HUES48 (cell line): ENCODE data around the gene TMEM238L.

ENCODE experiments used
- H3K27ac ChIP-seq: one replicate; pipeline ENCODE4 v1.7.0; 2013; ENCODE audit warnings: low read depth, low read length, inconsistent platforms
- H3K27me3 ChIP-seq: 2 replicates; pipeline ENCODE4 v1.6.1; 2013; ENCODE audit warnings: mild to moderate bottlenecking, low read length; ENCODE audit not compliant: control insufficient read depth, insufficient read depth
- H3K36me3 ChIP-seq: 2 replicates; pipeline ENCODE4 v1.6.1; 2013; ENCODE audit warnings: low read length; ENCODE audit not compliant: control insufficient read depth, insufficient read depth
- H3K4me1 ChIP-seq: 2 replicates; pipeline ENCODE4 v1.6.1; 2013; ENCODE audit warnings: mild to moderate bottlenecking, low read length; ENCODE audit not compliant: control insufficient read depth, insufficient read depth
- H3K4me3 ChIP-seq: 2 replicates; pipeline ENCODE4 v1.5.1; 2013; ENCODE audit warnings: mild to moderate bottlenecking, low read depth, low read length
- H3K9ac ChIP-seq: 2 replicates; pipeline ENCODE4 v1.6.1; 2013; ENCODE audit warnings: mild to moderate bottlenecking, low read depth, low read length, moderate library complexity
- H3K9me3 ChIP-seq: 2 replicates; pipeline ENCODE4 v1.6.1; 2013; ENCODE audit warnings: low read length; ENCODE audit not compliant: control insufficient read depth, insufficient read depth

TMEM238L gene

DNA sequence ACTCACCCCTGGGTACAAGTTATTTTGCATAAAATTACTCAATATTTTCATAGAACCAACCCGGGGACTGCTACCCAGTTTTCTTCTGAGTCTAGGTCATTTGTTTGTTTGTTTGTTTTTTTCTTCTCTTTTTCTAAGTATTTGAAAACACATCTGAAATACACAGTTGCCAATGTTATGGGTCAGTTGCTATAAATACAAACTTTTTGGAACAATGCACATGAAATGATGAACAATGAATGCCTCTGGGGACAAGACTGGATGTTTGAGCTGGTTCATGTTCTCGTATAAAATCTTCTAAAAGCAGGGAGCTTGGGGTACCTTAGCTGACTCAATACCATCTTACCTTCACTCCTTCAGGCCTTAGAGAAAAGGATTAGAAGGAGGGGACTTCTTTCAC is 30.5 kb downstream of the TMEM238L start:
- Histone ChIP-seq H3K4me1 (no peaks in the 10 kb centered on the region), H3K27ac (no peak overlapping the region), H3K9me3 (no peaks in the 10 kb centered on the region), H3K27me3 (no peaks in the 10 kb centered on the region), H3K9ac (no peak overlapping the region), H3K4me3 (no peak overlapping the region), H3K36me3 (no peaks in the 10 kb centered on the region)

DNA sequence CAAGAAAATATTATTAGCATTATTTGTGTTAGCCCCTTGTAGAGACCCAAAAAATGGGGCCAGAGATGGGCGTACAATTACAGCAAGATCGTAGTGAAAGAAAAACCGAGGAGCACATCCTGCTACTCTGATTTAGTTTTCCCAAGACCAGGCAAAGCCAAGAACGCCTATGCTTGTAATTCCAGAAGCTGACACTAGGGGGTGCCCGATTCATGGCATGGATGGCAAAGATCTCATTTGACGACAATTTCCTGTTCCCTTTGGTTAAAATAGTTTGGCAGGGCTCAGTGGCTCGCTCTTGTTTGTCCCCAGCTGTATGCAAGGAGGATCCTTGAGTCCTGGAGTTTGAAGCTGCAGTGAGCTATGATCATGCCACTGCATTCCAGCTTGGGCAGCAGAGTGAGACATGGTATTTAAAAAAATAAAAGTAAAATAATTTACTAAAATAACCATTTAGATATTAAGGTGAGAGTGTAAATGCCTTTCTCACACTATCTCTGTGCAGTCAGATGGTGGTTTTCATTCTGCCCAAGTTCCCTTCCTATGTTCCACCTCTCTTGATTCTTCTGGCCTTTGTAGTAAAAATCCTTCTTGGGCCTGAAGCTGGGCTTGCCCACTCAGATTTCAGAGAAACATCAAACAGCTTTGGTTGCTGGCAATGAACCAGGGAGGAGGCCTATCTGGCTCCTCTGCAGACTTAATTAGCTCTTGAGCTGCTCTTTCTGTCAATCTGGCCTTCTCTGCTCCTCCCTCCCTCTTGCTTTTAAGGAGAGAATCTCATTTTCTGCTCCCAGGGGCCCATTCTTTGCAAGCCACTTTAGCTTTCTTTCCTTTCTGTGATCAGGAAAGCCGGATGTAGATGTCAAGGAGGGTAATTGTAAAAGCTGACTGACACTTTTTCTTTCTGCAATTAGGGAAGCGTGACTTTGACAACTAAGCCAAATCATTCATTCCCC is 31.2 kb downstream of the TMEM238L start:
- no peak overlapping the region for H3K27ac ChIP-seq
- no peak overlapping the region for H3K9ac ChIP-seq
- H3K27me3 ChIP-seq, result no peaks in the 10 kb centered on the region
- no peaks in the 10 kb centered on the region for H3K36me3 ChIP-seq
- H3K9me3 ChIP-seq, result no peaks in the 10 kb centered on the region
- H3K4me1 ChIP-seq, result no peaks in the 10 kb centered on the region
- no peak overlapping the region for H3K4me3 ChIP-seq

DNA sequence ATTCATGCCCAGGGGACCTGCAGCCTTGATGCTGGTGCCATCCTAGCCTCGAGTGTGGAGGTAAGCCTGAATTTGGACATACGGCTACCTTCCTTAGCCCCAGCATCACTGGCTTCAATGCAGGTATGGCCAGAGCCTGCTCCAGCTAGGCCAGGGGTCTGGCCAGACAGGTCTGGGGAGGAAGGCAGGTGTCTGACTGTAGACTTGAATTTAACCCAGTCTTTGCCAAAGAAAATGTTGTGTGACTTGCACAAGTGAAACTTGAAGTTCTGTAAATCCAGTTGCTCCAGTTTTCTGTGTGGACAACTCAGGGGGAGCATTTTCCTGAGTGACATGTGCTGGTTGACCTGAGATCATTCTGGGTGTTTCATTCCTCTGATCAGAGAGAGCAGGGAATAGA is 32.8 kb downstream of the TMEM238L start:
- Histone ChIP-seq H3K4me1 (no peaks in the 10 kb centered on the region), H3K27me3 (no peaks in the 10 kb centered on the region)

DNA sequence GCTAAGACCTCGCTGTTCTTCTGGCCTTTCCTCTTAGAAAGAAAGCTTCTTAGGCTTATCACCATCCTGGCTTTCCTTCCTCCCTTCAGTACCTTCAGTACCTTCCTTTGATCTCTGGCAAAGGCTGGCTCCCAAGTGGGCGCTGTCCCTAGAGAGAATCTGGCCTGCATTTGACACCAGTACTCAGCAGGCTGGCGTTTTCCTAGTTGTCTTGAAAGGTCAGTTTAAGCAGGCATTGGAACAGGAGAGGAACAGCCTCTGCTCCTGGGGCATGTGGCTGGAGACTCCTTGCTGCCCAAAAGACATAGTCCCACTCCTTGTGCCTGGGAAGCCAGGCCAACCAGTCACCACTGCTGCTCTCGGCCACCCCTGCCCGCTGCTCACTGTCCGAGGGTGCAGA is 34.1 kb downstream of the TMEM238L start:
- Histone ChIP-seq H3K27me3 (no peaks in the 10 kb centered on the region), H3K9me3 (no peaks in the 10 kb centered on the region), H3K36me3 (no peaks in the 10 kb centered on the region), H3K9ac (no peak overlapping the region), H3K4me3 (no peak overlapping the region), H3K27ac (no peak overlapping the region), H3K4me1 (no peaks in the 10 kb centered on the region)

More for the DNA sequence above, 32.8 kb downstream of the TMEM238L start:
- no peaks in the 10 kb centered on the region for H3K9me3 ChIP-seq
- H3K36me3 ChIP-seq, result no peaks in the 10 kb centered on the region
- no peak overlapping the region for H3K9ac ChIP-seq
- H3K4me3 ChIP-seq, result no peak overlapping the region
- H3K27ac ChIP-seq, result no peak overlapping the region

DNA sequence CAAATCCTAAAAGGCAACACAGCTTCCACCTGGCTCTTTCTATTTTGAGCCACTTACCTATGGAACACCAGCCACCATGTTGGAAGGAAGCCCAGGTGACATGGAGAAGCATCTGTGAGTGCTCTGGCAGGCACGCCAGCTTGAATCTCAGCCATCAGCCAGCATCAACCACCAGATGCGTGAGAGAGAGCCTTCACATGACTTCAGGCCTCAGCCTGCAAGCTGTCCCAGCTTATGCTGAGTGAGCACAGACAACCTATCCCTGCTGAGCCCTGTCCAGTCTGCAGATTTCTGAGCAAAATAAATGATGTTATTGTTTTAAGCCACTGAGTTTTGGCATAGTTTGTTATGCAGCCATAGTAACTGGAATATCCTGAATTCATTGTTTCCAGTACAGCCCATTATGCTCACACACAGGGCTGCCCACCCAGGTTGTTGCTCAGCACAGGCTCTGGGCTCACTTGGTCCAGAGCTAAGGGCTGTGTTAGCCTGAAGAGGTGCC is 35.1 kb downstream of the TMEM238L start:
- Histone ChIP-seq H3K27ac (no peak overlapping the region), H3K9ac (no peak overlapping the region), H3K36me3 (no peaks in the 10 kb centered on the region), H3K4me1 (no peaks in the 10 kb centered on the region), H3K4me3 (no peak overlapping the region), H3K27me3 (no peaks in the 10 kb centered on the region), H3K9me3 (no peaks in the 10 kb centered on the region)

DNA sequence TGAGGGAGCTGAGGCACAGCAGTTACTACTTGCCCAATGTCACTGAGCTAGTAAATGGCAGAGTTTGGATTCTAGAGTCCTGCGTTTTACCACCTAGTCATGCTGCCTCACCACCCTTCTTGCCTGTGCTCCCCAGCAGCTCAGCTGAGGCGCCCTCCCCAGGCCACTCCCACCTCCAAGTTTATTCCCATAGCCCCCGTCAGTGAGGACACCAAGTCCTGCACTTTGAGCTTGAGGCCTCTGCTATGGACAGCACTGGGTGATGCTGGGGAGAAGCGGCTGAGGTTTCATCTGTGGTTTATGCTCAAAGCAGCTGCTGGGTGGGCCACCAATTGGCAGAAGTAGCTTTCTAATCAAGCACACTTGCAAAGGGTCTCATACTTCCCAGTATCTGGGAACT is 36.7 kb downstream of the TMEM238L start:
- Histone ChIP-seq H3K9ac (no peak overlapping the region), H3K4me3 (no peak overlapping the region), H3K4me1 (no peaks in the 10 kb centered on the region), H3K36me3 (no peaks in the 10 kb centered on the region), H3K9me3 (no peaks in the 10 kb centered on the region), H3K27me3 (no peaks in the 10 kb centered on the region), H3K27ac (no peak overlapping the region)

DNA sequence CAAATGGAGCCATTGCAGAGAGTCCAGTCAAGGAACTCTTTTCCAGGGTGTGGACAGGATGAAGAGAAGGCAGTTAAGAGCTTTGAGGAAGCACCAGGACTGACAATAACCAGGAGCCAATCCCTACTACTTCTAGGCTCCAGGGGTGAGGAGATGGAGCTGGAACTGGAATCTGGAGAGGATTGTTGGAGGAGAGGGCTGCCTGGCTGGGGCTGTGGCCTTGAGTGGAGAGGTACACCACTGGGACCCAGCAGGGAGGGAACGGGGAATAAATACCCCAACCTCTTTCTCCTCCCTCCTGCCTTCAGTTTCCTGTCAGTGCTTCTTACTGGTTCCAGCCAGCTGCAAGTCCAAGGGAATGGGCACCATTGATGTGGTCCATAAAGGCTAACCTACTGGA is 41.9 kb downstream of the TMEM238L start:
- Histone ChIP-seq H3K4me3 (no peak overlapping the region), H3K27ac (no peak overlapping the region), H3K4me1 (no peaks in the 10 kb centered on the region), H3K36me3 (no peaks in the 10 kb centered on the region), H3K27me3 (no peaks in the 10 kb centered on the region), H3K9ac (no peak overlapping the region), H3K9me3 (no peaks in the 10 kb centered on the region)

DNA sequence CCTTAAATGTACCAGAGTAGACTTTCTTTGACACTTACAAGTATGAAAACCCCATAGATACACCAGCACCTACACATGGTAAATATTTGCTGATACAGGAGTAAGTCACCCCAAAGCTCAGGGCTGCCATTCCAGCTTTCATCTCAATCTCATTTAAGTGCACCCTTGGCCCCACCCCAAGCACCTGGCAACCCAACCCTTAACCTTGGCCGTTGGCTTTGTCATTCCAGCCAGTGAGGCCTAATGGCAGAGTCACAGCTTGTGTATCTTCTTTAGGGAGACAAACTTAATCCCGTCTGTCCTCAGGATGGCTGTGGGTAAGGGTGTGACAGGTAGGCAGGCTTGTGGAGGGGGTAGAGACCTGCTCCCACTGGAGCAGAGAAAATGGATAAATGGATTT is 42.6 kb downstream of the TMEM238L start:
- no peaks in the 10 kb centered on the region for H3K27me3 ChIP-seq

DNA sequence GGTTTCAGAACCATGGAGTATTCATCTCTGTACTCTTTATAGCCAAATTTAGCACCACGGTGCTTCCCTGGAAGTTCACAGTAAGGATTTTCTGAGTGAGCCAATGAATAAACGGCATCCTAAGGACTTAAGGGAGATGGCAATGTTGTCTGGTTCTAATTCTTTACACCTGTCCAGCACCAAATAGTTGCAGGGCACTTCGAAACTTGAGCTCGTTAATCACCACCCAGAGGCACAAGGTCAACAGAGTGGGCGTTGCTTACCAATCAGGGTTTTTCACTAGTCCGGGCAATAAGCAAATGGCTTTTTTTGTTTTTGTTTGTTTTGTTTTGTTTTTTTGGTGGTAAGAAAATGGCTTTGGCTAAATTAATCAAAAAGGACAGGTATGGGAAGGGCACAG is 45.8 kb downstream of the TMEM238L start:
- H3K27me3 ChIP-seq, result no peaks in the 10 kb centered on the region
- H3K4me3 ChIP-seq, result no peak overlapping the region
- no peaks in the 10 kb centered on the region for H3K9me3 ChIP-seq

More for the DNA sequence above, 42.6 kb downstream of the TMEM238L start:
- Histone ChIP-seq H3K9ac (no peak overlapping the region), H3K9me3 (no peaks in the 10 kb centered on the region), H3K4me3 (no peak overlapping the region), H3K36me3 (no peaks in the 10 kb centered on the region), H3K27ac (no peak overlapping the region), H3K4me1 (peaks cover 5% of the 10 kb centered on the region)

DNA sequence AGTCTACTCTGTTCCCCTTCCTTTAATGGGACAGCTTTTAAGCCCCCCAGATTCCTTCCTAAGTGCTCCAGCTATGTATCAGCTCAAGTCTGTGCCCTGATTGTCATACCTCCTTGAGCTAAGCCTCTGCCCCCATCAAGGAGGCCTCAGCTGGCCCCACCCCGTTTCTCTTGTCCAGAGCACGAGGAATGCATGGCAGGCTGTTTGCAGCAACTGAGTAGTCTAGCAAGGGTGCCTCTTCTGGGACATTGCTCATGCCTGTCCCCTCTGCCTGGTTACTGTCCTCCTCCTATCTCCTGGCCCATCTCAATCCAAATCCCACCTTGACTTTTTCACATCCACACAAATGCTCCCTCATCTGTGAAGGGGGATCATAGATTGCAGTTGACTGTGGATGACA is 46.3 kb downstream of the TMEM238L start:
- H3K9me3 ChIP-seq, result no peaks in the 10 kb centered on the region
- no peak overlapping the region for H3K9ac ChIP-seq
- H3K27me3 ChIP-seq, result no peaks in the 10 kb centered on the region
- peaks cover 21% of the 10 kb centered on the region for H3K4me1 ChIP-seq
- H3K36me3 ChIP-seq, result no peaks in the 10 kb centered on the region
- H3K4me3 ChIP-seq, result no peak overlapping the region
- no peak overlapping the region for H3K27ac ChIP-seq

More for the DNA sequence above, 45.8 kb downstream of the TMEM238L start:
- Histone ChIP-seq H3K4me1 (peaks cover 21% of the 10 kb centered on the region), H3K9ac (no peak overlapping the region), H3K36me3 (no peaks in the 10 kb centered on the region), H3K27ac (no peak overlapping the region)

DNA sequence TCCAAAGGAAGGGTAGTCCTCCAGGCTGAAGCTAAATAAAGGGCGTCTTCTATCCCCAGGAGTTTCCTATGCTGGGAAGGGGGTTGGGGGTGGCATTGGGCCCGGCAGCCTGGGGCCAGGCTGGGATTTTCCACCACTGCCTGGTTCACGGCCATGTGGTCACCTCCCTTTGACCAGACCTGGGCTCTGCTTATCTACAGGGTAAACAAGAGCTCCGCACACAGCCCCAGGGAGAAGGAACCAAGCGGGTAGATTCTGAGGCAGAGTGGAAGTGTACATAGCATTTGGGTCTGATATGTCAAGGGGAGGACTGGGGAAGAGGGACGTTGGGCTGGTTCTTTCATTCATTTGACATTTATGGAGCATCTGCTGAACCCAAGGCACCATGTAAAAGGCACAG is 46.8 kb downstream of the TMEM238L start:
- Histone ChIP-seq H3K27me3 (no peaks in the 10 kb centered on the region), H3K36me3 (no peaks in the 10 kb centered on the region), H3K4me3 (no peak overlapping the region), H3K27ac (no peak overlapping the region), H3K9ac (no peak overlapping the region), H3K9me3 (no peaks in the 10 kb centered on the region), H3K4me1 (peaks cover 21% of the 10 kb centered on the region)
